Activated CD4-positive, alpha-beta T cell treated with anti-CD3 and anti-CD28 coated beads for 1 hour (primary cell): ENCODE data around the gene PROZ.

ENCODE experiments used
- DNase-seq: peaks from one replicate; pipeline ENCODE4 v3.0.0-alpha.2; 2020

The PROZ gene

GRCh38 chr13:113142876-113143275 lies 15.6 kb upstream of the PROZ start:
- DNase-seq: no peak

- DNase-seq: no peak
Measured at GRCh38 chr13:113143466-113144254, 14.8 kb upstream of the PROZ start.

GRCh38 chr13:113144255-113144629 lies 14.2 kb upstream of the PROZ start:
- no peak for DNase-seq

- DNase-seq: no peak
Measured at GRCh38 chr13:113145496-113145895, 13.0 kb upstream of the PROZ start.

- no peak for DNase-seq
Measured at GRCh38 chr13:113145911-113146598, 12.4 kb upstream of the PROZ start.

GRCh38 chr13:113146750-113147149 lies 11.7 kb upstream of the PROZ start:
- DNase-seq: no peak

GRCh38 chr13:113147206-113147605 lies 11.2 kb upstream of the PROZ start:
- no peak for DNase-seq

- no peak for DNase-seq
Measured at GRCh38 chr13:113148407-113148806, 10.0 kb upstream of the PROZ start.

- no peak for DNase-seq
Measured at GRCh38 chr13:113148940-113149503, 9.4 kb upstream of the PROZ start.

- DNase-seq: no peak
Measured at GRCh38 chr13:113149711-113150549, 8.5 kb upstream of the PROZ start.

GRCh38 chr13:113150550-113151365 lies 7.7 kb upstream of the PROZ start:
- no peak for DNase-seq

- no peak for DNase-seq
Measured at GRCh38 chr13:113151745-113152690, 6.4 kb upstream of the PROZ start.

- DNase-seq: no peak
Measured at GRCh38 chr13:113152691-113152983, 5.8 kb upstream of the PROZ start.

GRCh38 chr13:113152984-113153809 lies 5.3 kb upstream of the PROZ start:
- DNase-seq: no peak

- DNase-seq: peak; percentile 65
Measured at GRCh38 chr13:113153810-113154748, 4.4 kb upstream of the PROZ start.

GRCh38 chr13:113155201-113155600 lies 3.2 kb upstream of the PROZ start:
- DNase-seq: no peak

GRCh38 chr13:113155982-113156655 lies 2.3 kb upstream of the PROZ start:
- DNase-seq: no peak

GRCh38 chr13:113157206-113157928 lies 1.1 kb upstream of the PROZ start:
- no peak for DNase-seq
